GM12872 (cell line): ENCODE results near the gene LRRC8D.

Source experiments
- CTCF ChIP-seq: IDR thresholded peaks from 3 replicates; pipeline ENCODE4 v1.5.1; 2011; ENCODE audit warnings: low read depth, mild to moderate bottlenecking, low read length, moderate library complexity; ENCODE audit not compliant: insufficient read depth

Gene LRRC8D

DNA sequence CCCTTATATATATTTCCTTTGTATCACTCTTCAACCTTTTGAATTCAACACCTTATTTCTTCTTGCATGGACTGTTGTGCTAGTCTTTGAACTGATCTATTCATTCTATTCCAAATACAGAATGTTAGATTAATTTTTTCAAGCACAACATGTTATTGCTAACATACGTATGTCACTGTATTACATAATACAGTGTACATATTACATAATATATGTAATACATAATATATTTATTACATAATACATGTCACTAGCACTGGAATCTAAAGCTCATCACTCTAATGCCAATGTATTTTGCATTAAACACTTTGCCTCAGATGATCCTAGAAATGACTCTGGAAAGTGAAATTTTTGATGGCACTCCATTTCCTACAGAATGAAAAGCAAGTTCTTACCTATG, 59.8 kb downstream of the LRRC8D start:
- no peak for TF ChIP-seq CTCF

DNA sequence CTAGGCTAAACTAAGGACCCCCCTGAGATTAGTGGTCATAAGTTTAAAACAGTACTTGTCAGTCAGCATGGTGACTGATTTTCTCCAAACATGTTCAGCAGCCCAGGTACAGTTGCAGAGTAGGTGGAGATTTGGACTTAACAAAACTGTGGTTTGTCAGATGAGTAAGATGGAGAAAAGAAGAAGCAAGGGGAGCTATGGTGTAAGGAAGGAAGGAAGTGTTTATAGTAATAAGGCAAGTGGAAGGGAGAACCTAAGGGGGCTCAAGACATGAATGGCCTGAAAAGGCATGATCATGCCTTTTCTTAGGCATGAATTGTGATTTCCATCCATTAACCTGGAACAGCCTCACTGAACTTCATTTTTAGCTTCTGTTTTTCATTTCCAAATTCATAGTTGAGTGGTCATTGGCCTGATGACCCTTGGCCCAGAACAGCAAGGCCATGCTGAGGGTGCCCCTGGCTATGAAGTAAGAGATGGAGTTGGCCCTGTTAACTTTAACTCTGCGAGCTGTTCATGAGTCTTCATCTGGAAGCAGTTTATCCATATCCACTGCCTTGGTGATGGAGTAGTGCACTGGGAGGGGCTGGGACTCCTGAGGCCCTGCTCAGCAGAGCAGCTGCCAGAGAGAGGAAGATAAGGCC, 60.7 kb downstream of the LRRC8D start:
- no peak for TF ChIP-seq CTCF

DNA sequence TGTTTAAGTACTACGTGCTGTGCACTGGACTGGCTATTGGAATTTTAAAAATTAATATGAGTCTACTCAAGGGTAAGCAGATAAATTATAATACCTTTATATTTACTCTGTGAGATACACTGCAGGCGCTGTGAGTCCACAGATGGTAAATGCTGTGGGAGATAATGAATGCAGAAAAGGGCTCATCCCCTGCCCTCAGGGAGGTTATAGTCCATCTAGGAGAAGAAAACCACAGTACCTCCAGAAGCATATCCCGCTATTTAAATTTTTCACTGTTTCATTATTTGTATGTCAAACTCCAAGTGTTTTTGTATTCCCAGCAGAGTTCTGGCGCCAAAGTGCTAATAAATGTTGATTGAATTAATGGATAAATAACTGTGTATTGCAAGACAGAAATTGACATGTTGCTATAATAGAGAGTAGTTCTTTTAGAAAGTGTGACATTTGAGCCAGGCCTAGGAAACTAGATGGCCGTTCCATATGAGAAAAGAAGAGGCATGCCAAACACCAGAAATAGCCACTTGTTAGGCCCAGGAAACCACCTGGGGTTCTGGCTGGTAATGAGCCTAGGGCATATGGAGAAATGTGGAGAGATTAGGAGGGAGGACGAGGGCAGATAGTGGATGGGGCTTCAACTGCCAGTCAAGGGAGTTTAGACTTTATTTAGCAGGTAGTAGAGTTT, 61.7 kb downstream of the LRRC8D start:
- no peak for TF ChIP-seq CTCF

DNA sequence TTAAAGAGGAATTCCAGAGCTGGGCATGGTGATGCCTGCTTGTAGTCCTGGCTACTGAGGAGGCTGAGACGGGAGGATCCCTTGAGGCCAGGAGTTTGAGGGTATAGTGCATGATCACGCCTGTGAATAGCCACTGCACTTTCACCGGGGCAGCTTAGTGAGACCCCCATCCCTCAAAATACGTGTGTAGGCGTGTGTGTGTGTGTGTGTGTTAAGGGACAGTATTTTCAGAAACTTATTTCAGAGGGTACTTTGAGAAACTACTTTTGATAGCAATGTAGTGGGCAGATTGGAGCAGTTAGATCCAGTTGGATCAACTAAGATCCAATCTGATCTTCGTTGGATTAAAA, 62.2 kb downstream of the LRRC8D start:
- TF ChIP-seq CTCF = no peak

DNA sequence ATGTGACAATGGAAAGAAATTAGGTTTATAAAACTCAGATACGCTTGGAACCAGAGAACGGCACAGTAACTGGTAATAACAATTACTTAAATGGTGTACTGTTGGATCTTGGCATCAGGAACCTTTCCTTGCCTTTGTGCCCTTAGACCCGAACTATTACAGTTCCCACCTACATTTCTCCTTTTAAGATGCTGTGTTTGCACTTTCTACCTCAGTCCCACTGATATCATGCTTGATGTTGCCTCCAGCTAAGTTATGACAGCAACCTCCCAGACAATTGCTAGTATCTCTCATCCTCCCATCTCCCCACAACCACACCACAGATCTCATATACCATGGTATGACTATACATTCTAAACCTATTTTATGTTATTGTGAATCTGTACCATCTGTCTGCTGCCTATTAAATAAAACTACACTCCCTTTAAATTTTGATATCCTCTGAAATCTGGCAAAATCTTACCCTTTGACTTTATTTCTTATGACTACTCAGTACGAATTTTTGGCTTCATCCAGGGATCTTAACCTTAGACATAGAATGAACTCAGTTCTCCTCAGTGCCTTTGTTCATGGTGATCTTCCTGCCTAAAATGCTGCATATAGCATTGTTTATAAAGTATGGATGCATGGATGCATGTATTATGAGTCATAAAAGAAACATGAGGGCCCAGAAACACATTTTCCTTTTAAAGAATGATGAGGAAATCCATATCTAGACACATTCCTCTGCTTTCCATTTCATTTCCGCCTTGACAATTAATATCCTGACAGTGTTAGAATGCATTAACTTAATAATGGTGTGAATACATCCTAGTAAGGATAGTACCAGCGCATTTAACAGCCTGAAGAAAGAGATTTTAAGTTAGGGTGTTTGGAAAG, 64.1 kb downstream of the LRRC8D start:
- no peak for TF ChIP-seq CTCF

- TF ChIP-seq CTCF = no peak
These were observed 66.4 kb downstream of the LRRC8D start for GRCh38 chr1:89887270-89887669.

- TF ChIP-seq CTCF = no peak
These were observed 66.9 kb downstream of the LRRC8D start for GRCh38 chr1:89887713-89888112.
